HepG2 (cell line): Measurements from ENCODE around the gene ALS2. TPM values are rescaled to one million over a fixed set of nuclear protein-coding genes. Genes with fewer than 3 reads are reported as not detected.

ENCODE experiments used
- ATAC-seq: fragments of 200-7000 bp; cut with Tn5 transposase; 3 replicates; pipeline ENCODE4 v1.9.1; 2020; ENCODE audit warnings: mild to moderate bottlenecking, moderate library complexity
- BruUV-seq: library from RNA; stranded (reverse); fragments of 400-500 nt; replicated peaks from 2 replicates; lab custom pipeline; 2021; lab: Mats Ljungman, UMichigan
- CTCF ChIA-PET: fragments of 300-600 bp; formaldehyde crosslinking; extraction: SDS; loops from one replicate; lab custom pipeline; 2021; ENCODE audit warnings: low total read pairs, inconsistent platforms, low intra/inter-chr PET ratio; lab: Yijun Ruan, JAX
- POLR2A ChIA-PET: fragments of 350-600 bp; sonication (Branson Sonifier 250); formaldehyde crosslinking; loops from one replicate; lab custom pipeline; 2020; ENCODE audit warnings: antibody characterized with exemption, inconsistent platforms; lab: Yijun Ruan, JAX
- DNase-seq: peaks from one replicate; pipeline ENCODE4 v3.0.0-alpha.2; 2015; ENCODE audit warnings: low spot score
- FAIRE-seq: peaks from 3 replicates; lab custom pipeline; 2011; peaks lifted over from hg19 to GRCh38; lab: Jason Lieb, UNC
- H2AFZ ChIP-seq: one replicate; pipeline ENCODE4 v1.6.1; 2011; ENCODE audit warnings: low read length, inconsistent platforms
- H3K27ac ChIP-seq: fragments of 300-600 bp; 3 replicates; pipeline ENCODE4 v1.8.0; 2011; ENCODE audit warnings: mixed run types, mild to moderate bottlenecking, mixed read lengths, low read length, inconsistent platforms; ENCODE audit not compliant: insufficient read depth; ENCODE audit errors: extremely low read length
- H3K27me3 ChIP-seq, 2 experiments: fragments of 200-600 bp in 1 of 2; 2 replicates in 1 of 2; 3 replicates in 1 of 2; pipeline versions ENCODE4 v1.6.0 to v1.8.0; 2011; ENCODE audit warnings: low read length in 2 of 2, mild to moderate bottlenecking in 2 of 2, moderate library complexity in 2 of 2, inconsistent platforms in 1 of 2; ENCODE audit not compliant: insufficient read depth in 2 of 2, control insufficient read depth in 1 of 2
- H3K36me3 ChIP-seq, 2 experiments: fragments of 200-600 bp in 1 of 2; replicated peaks in 1 of 2; 2 replicates in 1 of 2; 3 replicates in 1 of 2; pipeline versions ENCODE4 v1.5.1 to v1.8.0; 2011; ENCODE audit warnings: low read length in 2 of 2, inconsistent platforms in 1 of 2; ENCODE audit not compliant: insufficient read depth in 2 of 2, control insufficient read depth in 1 of 2
- H3K4me1 ChIP-seq: 2 replicates; pipeline ENCODE4 v1.5.1; 2012; ENCODE audit warnings: low read length, inconsistent platforms; ENCODE audit not compliant: insufficient read depth
- H3K4me2 ChIP-seq: 2 replicates; pipeline ENCODE4 v1.6.0; 2011; ENCODE audit warnings: low read depth, low read length, inconsistent platforms
- H3K4me3 ChIP-seq, 3 experiments: fragments of 200-600 bp in 1 of 3; sonication (generic), shearing (Covaris generic) in 1 of 3; replicated peaks in 1 of 3; 2 replicates each; pipeline ENCODE4 v1.5.1; 2011 to 2016; ENCODE audit warnings: low read length in 3 of 3, inconsistent platforms in 2 of 3, low read depth in 2 of 3, mild to moderate bottlenecking in 2 of 3, control low read depth in 1 of 3, mixed read lengths in 1 of 3; ENCODE audit not compliant: insufficient read depth in 1 of 3
- H3K79me2 ChIP-seq: one replicate; pipeline ENCODE4 v1.6.1; 2011; ENCODE audit warnings: low read length, inconsistent platforms; ENCODE audit not compliant: insufficient read depth
- H3K9ac ChIP-seq: 2 replicates; pipeline ENCODE4 v1.6.0; 2011; ENCODE audit warnings: mild to moderate bottlenecking, low read depth, low read length, inconsistent platforms; ENCODE audit not compliant: insufficient read depth
- H3K9me3 ChIP-seq: 2 replicates; pipeline ENCODE4 v1.5.1; 2012; ENCODE audit warnings: mild to moderate bottlenecking, low read length
- H4K20me1 ChIP-seq: 2 replicates; pipeline ENCODE4 v1.6.0; 2011; ENCODE audit warnings: inconsistent platforms, mild to moderate bottlenecking, low read length, moderate library complexity; ENCODE audit not compliant: insufficient read depth
- ARHGAP35 ChIP-seq: sonication (generic); formaldehyde crosslinking; IDR thresholded peaks from 2 replicates; pipeline ENCODE4 v1.9.0; 2022; ENCODE audit warnings: mild to moderate bottlenecking, inconsistent platforms, moderate library complexity, missing genetic modification reagents, borderline replicate concordance
- FOXA3 ChIP-seq: IDR thresholded peaks from 2 replicates; pipeline ENCODE4 v1.6.1; 2016; ENCODE audit warnings: missing genetic modification reagents, missing compliant biosample characterization
- JUND ChIP-seq: sonication (generic); formaldehyde crosslinking; IDR thresholded peaks from 2 replicates; pipeline ENCODE4 v1.8.0; 2022; ENCODE audit warnings: mild to moderate bottlenecking, missing genetic modification reagents
- PLRG1 ChIP-seq: fragments of 450-650 bp; conservative IDR thresholded peaks from 2 replicates; pipeline ENCODE4 v1.6.1; 2016
- ZBTB38 ChIP-seq: sonication (generic); formaldehyde crosslinking; IDR thresholded peaks from 2 replicates; pipeline ENCODE4 v1.5.1; 2020; ENCODE audit warnings: mild to moderate bottlenecking, missing genetic modification reagents
- ZKSCAN1 ChIP-seq: fragments of 150-350 bp; IDR thresholded peaks from 2 replicates; pipeline ENCODE4 v1.6.1; 2014; ENCODE audit warnings: low read length
- ZNF292 ChIP-seq: sonication (generic); formaldehyde crosslinking; IDR thresholded peaks from 2 replicates; pipeline ENCODE4 v1.8.1; 2022; ENCODE audit warnings: mild to moderate bottlenecking, low read depth, missing genetic modification reagents, borderline replicate concordance
- ZNF562 ChIP-seq: sonication (generic); formaldehyde crosslinking; IDR thresholded peaks from 2 replicates; pipeline ENCODE4 v1.8.0; 2022; ENCODE audit warnings: missing genetic modification reagents, borderline replicate concordance
- WGBS: methylation state at CpG from one replicate; pipeline ENCODE4 v1.1.6; 2017; ENCODE audit warnings: low lambda C conversion rate; 5-methylcytosine and 5-hydroxymethylcytosine counted together
- in situ Hi-C: cut with HindIII; loops from 2 replicates; pipeline ENCODE4 v1.10.0; 2017; ENCODE audit warnings: low pct_unique_long_range_greater_than_20kb; ENCODE audit not compliant: extremely low pct_ligation_motif_present
- intact Hi-C: fragments of 100-400 bp; cut with micrococcal nuclease; formaldehyde crosslinking; loops from one replicate; pipeline ENCODE4 v1.10.0; 2022; ENCODE audit not compliant: unreplicated experiment
- polyA plus RNA-seq, 8 experiments: library from polyadenylated mRNA; depleted of rRNA in 3 of 8; stranded (reverse) in 7 of 8; unstranded in 1 of 8; fragments of >200 nt; fragmentation: Illumina TruSeq in 4 of 8; extraction: Trizol in 4 of 8; gene quantifications; 2 replicates each; pipeline versions ENCODE4 v1.2.1 to v1.2.3, GENCODE V29; 2011 to 2016; ENCODE audit warnings: low read depth in 4 of 8, missing spikeins in 1 of 8, mixed read lengths in 1 of 8; ENCODE audit not compliant: insufficient read depth in 1 of 8
- total RNA-seq, 5 experiments: library from RNA; depleted of rRNA; stranded (reverse); fragments of >200 nt; fragmentation: Illumina TruSeq; extraction: Trizol; gene quantifications; 2 replicates each; pipeline ENCODE4 v1.2.3, GENCODE V29; 2016; ENCODE audit warnings: low read depth in 1 of 5
- TF ChIP-seq, protein P1 (sequence below): fragments of 450-650 bp; IDR thresholded peaks from 2 replicates; pipeline ENCODE4 v1.6.1; 2016
- TF ChIP-seq, protein P2 (sequence below): sonication (generic); formaldehyde crosslinking; IDR thresholded peaks from 2 replicates; pipeline ENCODE4 v1.4.0; 2020; ENCODE audit warnings: missing genetic modification reagents, borderline replicate concordance

ALS2 gene
- total and polyA plus RNA-seq, 2 of the 13 experiments (the other 11 are each of a cell fraction or from before 2014, with no cell fraction given) = 12.7 to 19.3 TPM

DNA sequence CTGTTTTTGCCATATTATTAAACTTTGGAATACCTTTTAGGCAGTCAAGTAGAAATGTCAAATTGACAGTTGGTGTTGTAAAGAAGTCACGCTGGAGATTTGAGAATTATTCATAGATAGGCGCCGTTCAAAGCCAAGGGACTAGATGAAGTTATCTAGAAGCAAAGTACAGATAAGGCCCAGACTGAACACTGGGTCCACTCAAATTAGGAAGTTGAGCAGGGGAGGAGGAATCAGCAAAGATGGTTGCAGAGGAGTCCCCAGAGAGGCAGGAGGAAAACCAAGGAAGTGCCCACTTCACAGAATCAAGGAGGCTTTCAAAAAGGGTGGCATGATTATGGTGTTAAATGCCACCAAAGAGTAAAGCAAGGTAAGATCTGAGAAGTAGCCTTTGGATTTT is 9.6 kb upstream of the ALS2 start:
- Histone ChIP-seq H3K4me1 (peaks cover 9% of the 10 kb centered on the region), H3K27me3 (peaks cover 0 to 2% of the 10 kb centered on the region in 2 experiments; a peak in 1 of 5 replicates), H3K9me3 (no peaks in the 10 kb centered on the region), H3K9ac (no peak overlapping the region), H3K79me2 (no peaks in the 10 kb centered on the region), H3K36me3 (no peaks in the 10 kb centered on the region), H2AFZ (no peak overlapping the region), H3K4me3 (no peak overlapping the region), H3K27ac (no peak overlapping the region), H3K4me2 (no peak overlapping the region), H4K20me1 (no peaks in the 10 kb centered on the region)
- TF ChIP-seq, protein P1, sequence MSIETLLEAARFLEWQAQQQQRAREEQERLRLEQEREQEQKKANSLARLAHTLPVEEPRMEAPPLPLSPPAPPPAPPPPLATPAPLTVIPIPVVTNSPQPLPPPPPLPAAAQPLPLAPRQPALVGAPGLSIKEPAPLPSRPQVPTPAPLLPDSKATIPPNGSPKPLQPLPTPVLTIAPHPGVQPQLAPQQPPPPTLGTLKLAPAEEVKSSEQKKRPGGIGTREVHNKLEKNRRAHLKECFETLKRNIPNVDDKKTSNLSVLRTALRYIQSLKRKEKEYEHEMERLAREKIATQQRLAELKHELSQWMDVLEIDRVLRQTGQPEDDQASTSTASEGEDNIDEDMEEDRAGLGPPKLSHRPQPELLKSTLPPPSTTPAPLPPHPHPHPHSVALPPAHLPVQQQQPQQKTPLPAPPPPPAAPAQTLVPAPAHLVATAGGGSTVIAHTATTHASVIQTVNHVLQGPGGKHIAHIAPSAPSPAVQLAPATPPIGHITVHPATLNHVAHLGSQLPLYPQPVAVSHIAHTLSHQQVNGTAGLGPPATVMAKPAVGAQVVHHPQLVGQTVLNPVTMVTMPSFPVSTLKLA = no peak
- TF ChIP-seq FOXA3 (no peak), ZKSCAN1 (no peak), ZNF562 (CRISPR knock-in tag) (no peak), ARHGAP35 (CRISPR knock-in tag) (no peak), ZBTB38 (CRISPR knock-in tag) (no peak), ZNF292 (CRISPR knock-in tag) (no peak), PLRG1 (no peak), JUND (CRISPR knock-in tag) (no peak)
- TF ChIP-seq, protein P2, sequence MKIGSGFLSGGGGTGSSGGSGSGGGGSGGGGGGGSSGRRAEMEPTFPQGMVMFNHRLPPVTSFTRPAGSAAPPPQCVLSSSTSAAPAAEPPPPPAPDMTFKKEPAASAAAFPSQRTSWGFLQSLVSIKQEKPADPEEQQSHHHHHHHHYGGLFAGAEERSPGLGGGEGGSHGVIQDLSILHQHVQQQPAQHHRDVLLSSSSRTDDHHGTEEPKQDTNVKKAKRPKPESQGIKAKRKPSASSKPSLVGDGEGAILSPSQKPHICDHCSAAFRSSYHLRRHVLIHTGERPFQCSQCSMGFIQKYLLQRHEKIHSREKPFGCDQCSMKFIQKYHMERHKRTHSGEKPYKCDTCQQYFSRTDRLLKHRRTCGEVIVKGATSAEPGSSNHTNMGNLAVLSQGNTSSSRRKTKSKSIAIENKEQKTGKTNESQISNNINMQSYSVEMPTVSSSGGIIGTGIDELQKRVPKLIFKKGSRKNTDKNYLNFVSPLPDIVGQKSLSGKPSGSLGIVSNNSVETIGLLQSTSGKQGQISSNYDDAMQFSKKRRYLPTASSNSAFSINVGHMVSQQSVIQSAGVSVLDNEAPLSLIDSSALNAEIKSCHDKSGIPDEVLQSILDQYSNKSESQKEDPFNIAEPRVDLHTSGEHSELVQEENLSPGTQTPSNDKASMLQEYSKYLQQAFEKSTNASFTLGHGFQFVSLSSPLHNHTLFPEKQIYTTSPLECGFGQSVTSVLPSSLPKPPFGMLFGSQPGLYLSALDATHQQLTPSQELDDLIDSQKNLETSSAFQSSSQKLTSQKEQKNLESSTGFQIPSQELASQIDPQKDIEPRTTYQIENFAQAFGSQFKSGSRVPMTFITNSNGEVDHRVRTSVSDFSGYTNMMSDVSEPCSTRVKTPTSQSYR (CRISPR knock-in tag) = no peak
- POLR2A ChIA-PET = no interaction called here
- FAIRE-seq = no peak
- in situ Hi-C loops (loop anchor here (10.0 kb wide), 1 partner anchor 395 kb away; no protein-coding TSS in a partner anchor), intact Hi-C loops (no loop called here)
- CTCF ChIA-PET = no interaction called here
- no TSS peak for BruUV-seq
- DNase-seq = no peak
- no peak for ATAC-seq
- 46% methylated on average over 3 of the region's 3 CpGs for WGBS
